ENCODE measurements around the gene TRIM26.

DNA sequence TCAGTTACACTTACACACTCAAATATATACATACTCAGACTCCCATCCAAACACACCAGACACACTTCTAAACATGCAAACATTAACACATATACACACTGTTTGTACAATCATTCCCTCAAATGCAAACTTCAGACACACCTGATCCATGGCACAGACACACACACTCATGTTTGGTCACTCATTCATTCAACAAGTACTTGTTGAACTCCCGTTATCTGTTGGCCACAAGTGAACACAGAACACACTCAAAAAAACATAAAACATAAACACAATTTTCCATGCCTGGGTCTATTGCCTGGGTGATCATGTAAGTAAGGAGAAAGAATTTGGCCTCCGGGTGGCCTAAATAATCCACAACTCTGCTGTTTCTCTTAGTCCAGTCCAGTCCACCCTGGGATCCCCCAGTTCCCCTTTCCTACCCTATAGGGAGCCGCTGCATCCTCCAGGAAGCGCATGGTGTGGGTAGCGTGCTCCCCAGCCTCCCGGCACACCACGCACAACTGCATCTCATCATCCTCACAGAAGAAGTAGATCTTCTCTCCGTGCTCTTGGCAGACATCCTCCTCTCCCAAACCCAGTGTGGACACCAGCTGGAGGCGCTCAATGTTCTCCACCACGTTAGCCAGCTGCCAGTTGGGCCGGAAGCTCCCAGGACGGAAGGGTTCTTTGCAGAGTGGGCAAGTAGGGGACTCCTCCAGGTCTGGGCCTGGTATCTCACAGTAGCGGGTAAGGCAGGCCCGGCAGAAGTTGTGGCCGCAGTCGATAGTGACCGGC, 53.0 kb downstream of the TRIM26 start:
- TF ChIP-seq CTCF (IDR thresholded peaks at IDR 0.05) (no peak), POLR2A (IDR thresholded peaks at IDR 0.05) (no peak), POLR2AphosphoS5 (IDR thresholded peaks at IDR 0.05) (no peak)

Data from transverse colon (tissue), 4 donors.